ENCODE results near the gene FCHSD1.

Gene FCHSD1

GRCh38 chr5:141650851-141651727, at the start of gene FCHSD1:
Gene FCHSD1, minus strand, starts transcription at chr5:141651418. Its CDS starts 50 bp downstream, at chr5:141651368.
- DNase-seq: peak; percentile 86 to 88

GRCh38 chr5:141697586-141697985, 46.4 kb upstream of the FCHSD1 start:
- no peak for DNase-seq

- DNase-seq: no peak
Observed at GRCh38 chr5:141696431-141696830, 45.2 kb upstream of the FCHSD1 start.

GRCh38 chr5:141695627-141696215, 44.5 kb upstream of the FCHSD1 start:
- DNase-seq: no peak

GRCh38 chr5:141694479-141694878, 43.3 kb upstream of the FCHSD1 start:
- no peak for DNase-seq

- DNase-seq: peak; percentile 47 to 72
Observed at GRCh38 chr5:141692919-141693725, 41.9 kb upstream of the FCHSD1 start.

GRCh38 chr5:141692533-141692888, 41.3 kb upstream of the FCHSD1 start:
- no peak for DNase-seq

- peak; percentile 84 to 87 for DNase-seq
Observed at GRCh38 chr5:141691867-141692532, 40.8 kb upstream of the FCHSD1 start.

- DNase-seq: no peak
Observed at GRCh38 chr5:141691286-141691866, 40.2 kb upstream of the FCHSD1 start.

GRCh38 chr5:141686648-141687416, 35.6 kb upstream of the FCHSD1 start:
- no peak for DNase-seq

GRCh38 chr5:141685591-141685990, 34.4 kb upstream of the FCHSD1 start:
- no peak for DNase-seq

- DNase-seq: no peak
Observed at GRCh38 chr5:141683596-141684141, 32.5 kb upstream of the FCHSD1 start.

GRCh38 chr5:141681695-141682641, 30.8 kb upstream of the FCHSD1 start, which contains the start of gene ARAP3:
Gene ARAP3, minus strand, starts transcription at chr5:141682230. Its CDS starts 1,744 bp downstream, at chr5:141680486.
- DNase-seq: peak; percentile 40 to 58

GRCh38 chr5:141681295-141681694, 30.1 kb upstream of the FCHSD1 start:
- DNase-seq: no peak

- no peak for DNase-seq
Observed at GRCh38 chr5:141680751-141681201, 29.6 kb upstream of the FCHSD1 start.

GRCh38 chr5:141680178-141680577, 29.0 kb upstream of the FCHSD1 start:
- no peak for DNase-seq

GRCh38 chr5:141677415-141677814, 26.2 kb upstream of the FCHSD1 start:
- DNase-seq: no peak

GRCh38 chr5:141675672-141676071, 24.5 kb upstream of the FCHSD1 start:
- DNase-seq: no peak

- DNase-seq: no peak
Observed at GRCh38 chr5:141674747-141675146, 23.5 kb upstream of the FCHSD1 start.
